NT2/D1 (cell line): Measurements from ENCODE around the gene MVK.

Experiments
- SUZ12 ChIP-seq: IDR thresholded peaks from 2 replicates; pipeline ENCODE4 v1.6.1; 2011; ENCODE audit not compliant: insufficient read length, insufficient read depth; ENCODE audit errors: extremely low read depth
- YY1 ChIP-seq: IDR thresholded peaks from 2 replicates; pipeline ENCODE4 v1.6.1; 2011; ENCODE audit not compliant: insufficient read length, insufficient read depth
- ZNF274 ChIP-seq: IDR thresholded peaks from 2 replicates; pipeline ENCODE4 v1.6.1; 2011; ENCODE audit warnings: mild to moderate bottlenecking, low read depth, low read length

DNA sequence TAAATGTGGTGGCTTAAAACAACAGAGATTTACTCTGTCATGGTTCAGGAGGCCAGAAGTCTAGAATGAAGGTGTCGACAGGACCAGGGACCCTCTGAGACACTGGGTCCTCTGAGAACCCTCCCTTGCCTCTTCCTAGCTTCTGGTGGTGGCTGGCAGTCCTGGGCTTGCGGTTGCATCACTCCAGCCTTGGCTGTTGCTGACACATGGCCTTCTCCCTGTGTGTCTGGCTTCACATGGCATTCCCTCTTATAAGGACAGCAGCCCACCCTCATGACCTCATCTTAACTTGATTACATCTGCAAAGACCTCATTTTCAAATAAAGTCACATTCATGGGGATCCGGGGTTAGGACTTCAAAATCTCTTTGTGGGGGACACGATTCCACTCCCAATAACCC lies 36.9 kb downstream of the MVK start:
- no peak for TF ChIP-seq SUZ12
- TF ChIP-seq ZNF274: no peak
- no peak for TF ChIP-seq YY1
